Measurements from ENCODE around the gene MEF2D.

The MEF2D gene

GRCh38 chr1:156528231-156528630 is 27.7 kb upstream of the MEF2D start:
- POLR2A ChIA-PET, result no interaction called here
- CTCF ChIA-PET, result interaction anchor here (1.3 to 2.1 kb wide), 4 partner anchors 8 to 73 kb away, joined by 3 to 8 read pairs (median 4); no protein-coding TSS in a partner anchor
- H3K4me3 ChIP-seq (ENCODE audit: low read depth, low read length), result no peak overlapping the region
- no peak for DNase-seq (ENCODE audit: low read depth, low spot score)
- TF ChIP-seq, protein P1, sequence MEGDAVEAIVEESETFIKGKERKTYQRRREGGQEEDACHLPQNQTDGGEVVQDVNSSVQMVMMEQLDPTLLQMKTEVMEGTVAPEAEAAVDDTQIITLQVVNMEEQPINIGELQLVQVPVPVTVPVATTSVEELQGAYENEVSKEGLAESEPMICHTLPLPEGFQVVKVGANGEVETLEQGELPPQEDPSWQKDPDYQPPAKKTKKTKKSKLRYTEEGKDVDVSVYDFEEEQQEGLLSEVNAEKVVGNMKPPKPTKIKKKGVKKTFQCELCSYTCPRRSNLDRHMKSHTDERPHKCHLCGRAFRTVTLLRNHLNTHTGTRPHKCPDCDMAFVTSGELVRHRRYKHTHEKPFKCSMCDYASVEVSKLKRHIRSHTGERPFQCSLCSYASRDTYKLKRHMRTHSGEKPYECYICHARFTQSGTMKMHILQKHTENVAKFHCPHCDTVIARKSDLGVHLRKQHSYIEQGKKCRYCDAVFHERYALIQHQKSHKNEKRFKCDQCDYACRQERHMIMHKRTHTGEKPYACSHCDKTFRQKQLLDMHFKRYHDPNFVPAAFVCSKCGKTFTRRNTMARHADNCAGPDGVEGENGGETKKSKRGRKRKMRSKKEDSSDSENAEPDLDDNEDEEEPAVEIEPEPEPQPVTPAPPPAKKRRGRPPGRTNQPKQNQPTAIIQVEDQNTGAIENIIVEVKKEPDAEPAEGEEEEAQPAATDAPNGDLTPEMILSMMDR (IDR thresholded peaks at IDR 0.05; ENCODE audit: insufficient read depth, low read length, missing control alignments), result no peak

DNA sequence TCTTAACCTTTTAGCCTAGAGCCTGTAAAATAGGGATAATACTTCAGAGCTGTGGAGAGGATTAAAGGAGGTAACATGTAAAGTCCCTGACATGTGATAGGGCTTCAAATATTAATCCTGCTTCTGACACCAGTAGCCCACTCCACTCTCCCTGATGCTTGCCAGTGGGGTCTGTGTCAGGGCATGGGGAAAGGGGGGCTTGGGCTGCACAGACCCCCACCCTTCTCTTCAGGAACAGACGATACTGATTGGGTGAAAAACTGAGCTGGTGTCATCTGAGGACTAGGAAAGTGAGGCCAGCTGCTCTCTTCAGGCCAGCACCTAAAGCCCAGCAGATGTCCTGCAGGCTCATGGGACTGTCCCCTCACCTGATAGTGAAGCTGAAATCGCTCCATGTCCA is 27.0 kb upstream of the MEF2D start:
- TF ChIP-seq, protein P1 (IDR thresholded peaks at IDR 0.05; ENCODE audit: insufficient read depth, low read length, missing control alignments), result no peak
- DNase-seq (ENCODE audit: low read depth, low spot score), result no peak
- ChIA-PET CTCF (interaction anchor here (2.1 kb wide), 1 partner anchor 47 kb away, joined by 8 read pairs; no protein-coding TSS in a partner anchor), POLR2A (no interaction called here)
- no peak overlapping the region for H3K4me3 ChIP-seq (ENCODE audit: low read depth, low read length)

- H3K4me3 ChIP-seq (ENCODE audit: low read depth, low read length), result no peak overlapping the region
- DNase-seq (ENCODE audit: low read depth, low spot score), result no peak
- ChIA-PET CTCF (interaction anchor here (0.6 to 1.5 kb wide), 4 partner anchors 9 to 86 kb away, joined by 3 to 6 read pairs (median 4); no protein-coding TSS in a partner anchor), POLR2A (interaction anchor here (0.6 kb wide), 1 partner anchor 11 kb away, joined by 4 read pairs; no protein-coding TSS in a partner anchor)
- TF ChIP-seq, protein P1 (IDR thresholded peaks at IDR 0.05; ENCODE audit: insufficient read depth, low read length, missing control alignments), result no peak
Observed at GRCh38 chr1:156525856-156526489, 25.4 kb upstream of the MEF2D start.

DNA sequence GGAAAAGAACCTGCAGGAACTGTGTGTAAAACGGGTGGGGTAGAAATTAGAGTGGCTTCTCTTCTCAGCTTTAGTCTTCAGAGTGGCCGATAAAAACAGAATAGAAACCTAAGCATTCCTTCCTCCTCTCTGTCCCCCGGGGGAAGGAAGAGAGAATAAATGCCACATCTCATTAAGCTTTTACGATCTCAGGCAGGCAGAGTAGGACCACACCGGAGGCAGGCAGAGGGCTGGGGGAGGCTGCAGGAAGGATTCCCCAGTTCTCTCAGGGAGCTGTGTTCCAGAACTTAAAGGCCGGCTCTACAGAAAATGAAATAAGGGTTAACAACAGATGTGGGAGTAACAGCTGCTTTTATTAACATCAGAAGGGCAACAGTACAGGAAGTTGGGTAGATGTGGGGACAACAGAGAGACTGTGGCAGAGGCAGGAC is 24.5 kb upstream of the MEF2D start:
- DNase-seq (ENCODE audit: low read depth, low spot score), result no peak
- ChIA-PET CTCF (interaction anchor here (0.6 to 1.5 kb wide), 6 partner anchors 9 to 87 kb away, joined by 3 to 6 read pairs (median 3); no protein-coding TSS in a partner anchor), POLR2A (interaction anchor here (0.6 kb wide), 1 partner anchor 11 kb away, joined by 4 read pairs; no protein-coding TSS in a partner anchor)
- no peak overlapping the region for H3K4me3 ChIP-seq (ENCODE audit: low read depth, low read length)
- TF ChIP-seq, protein P1 (IDR thresholded peaks at IDR 0.05; ENCODE audit: insufficient read depth, low read length, missing control alignments), result no peak

GRCh38 chr1:156524481-156524869 is 23.9 kb upstream of the MEF2D start:
- TF ChIP-seq, protein P1 (IDR thresholded peaks at IDR 0.05; ENCODE audit: insufficient read depth, low read length, missing control alignments), result no peak
- CTCF ChIA-PET, result interaction anchor here (0.9 kb wide), 1 partner anchor 32 kb away, joined by 3 read pairs; no protein-coding TSS in a partner anchor
- POLR2A ChIA-PET, result no interaction called here
- DNase-seq (ENCODE audit: low read depth, low spot score), result no peak
- H3K4me3 ChIP-seq (ENCODE audit: low read depth, low read length), result no peak overlapping the region

GRCh38 chr1:156523801-156524480 is 23.4 kb upstream of the MEF2D start:
- POLR2A ChIA-PET, result no interaction called here
- H3K4me3 ChIP-seq (ENCODE audit: low read depth, low read length), result no peak overlapping the region
- no peak for DNase-seq (ENCODE audit: low read depth, low spot score)
- TF ChIP-seq, protein P1 (IDR thresholded peaks at IDR 0.05; ENCODE audit: insufficient read depth, low read length, missing control alignments), result no peak
- CTCF ChIA-PET, result no interaction called here

Data from AG04449 (cell line).